Measurements from ENCODE around the gene EDRF1. TPM values are rescaled to one million over a fixed set of nuclear protein-coding genes. Genes with fewer than 3 reads are reported as not detected.

EDRF1 gene
- polyA plus RNA-seq, 3 donors = 33.4 to 36.6 (median 34.3) TPM

Other genes starting within 250 kb of the EDRF1 start
- gene TEX36, start 36.5 kb upstream of the EDRF1 start, polyA plus RNA-seq (ENCODE audit: insufficient read length in 3 of 3) = not detected
- under 1 TPM; 0.17 to 0.29 (median 0.18) TPM for gene MMP21, start 56.1 kb downstream of the EDRF1 start, polyA plus RNA-seq (ENCODE audit: insufficient read length in 3 of 3)
- gene UROS, start 103.5 kb downstream of the EDRF1 start, polyA plus RNA-seq (ENCODE audit: insufficient read length in 3 of 3) = 10 to 100 TPM; 59.7 to 65.8 (median 59.8) TPM
- gene BCCIP, start 103.8 kb downstream of the EDRF1 start, polyA plus RNA-seq (ENCODE audit: insufficient read length in 3 of 3) = 100 to 1,000 TPM in 2 of 3 donors, 10 to 100 TPM in 1; 98.9 to 106 (median 104) TPM
- gene DHX32, start 161.6 kb downstream of the EDRF1 start, polyA plus RNA-seq (ENCODE audit: insufficient read length in 3 of 3) = 10 to 100 TPM; 25.4 to 27.4 (median 25.9) TPM
- 10 to 100 TPM in 1 of 3 donors, 1 to 10 TPM in 2; 7.8 to 13.4 (median 9.6) TPM for gene FANK1, start 176.9 kb downstream of the EDRF1 start, polyA plus RNA-seq (ENCODE audit: insufficient read length in 3 of 3)